Right lung (tissue), 10 donors: ENCODE measurements around the gene TEAD4. TPM values are rescaled to one million over a fixed set of nuclear protein-coding genes. Genes with fewer than 3 reads are reported as not detected.

ENCODE experiments used
- DNase-seq, 2 donors: peaks; one replicate each; pipeline ENCODE4 v3.0.0-alpha.2; 2013
- long read RNA-seq, 8 donors: transcript quantifications; one replicate each; lab custom pipeline, GENCODE V29; 2026
- polyA plus RNA-seq, 5 donors: library from polyadenylated mRNA; unstranded; fragments of 120-200 nt; gene quantifications; one replicate each; pipeline versions ENCODE4 v1.2.1 to v1.2.3, GENCODE V29; 2013; ENCODE audit warnings: inconsistent platforms in 1 of 5, low replicate concordance in 1 of 5; ENCODE audit not compliant: insufficient read length in 5 of 5, insufficient read depth in 1 of 5

Gene TEAD4
- 10 to 100 TPM; 11.6 to 15.6 (median 12.7) TPM for polyA plus RNA-seq
- long read RNA-seq, donor 1, partial matches to known transcripts, result 0 of 4 reads
- long read RNA-seq, donor 1, other reads (novel, unspliced or antisense), result 0 of 4 reads
- long read RNA-seq, donor 2, partial matches to known transcripts, result 0 of 1 reads
- long read RNA-seq, donor 2, other reads (novel, unspliced or antisense), result 0 of 1 reads
- long read RNA-seq, donor 3, result 0 reads
- long read RNA-seq, donor 4, partial matches to known transcripts, result 0 of 1 reads
- long read RNA-seq, donor 4, other reads (novel, unspliced or antisense), result 0 of 1 reads
- long read RNA-seq, donor 5, partial matches to known transcripts, result 0 of 1 reads
- long read RNA-seq, donor 5, other reads (novel, unspliced or antisense), result 0 of 1 reads
- long read RNA-seq, donor 6, partial matches to known transcripts, result 0 of 2 reads
- long read RNA-seq, donor 6, other reads (novel, unspliced or antisense), result 0 of 2 reads
- long read RNA-seq, donor 7, partial matches to known transcripts, result 0 of 3 reads
- long read RNA-seq, donor 7, other reads (novel, unspliced or antisense), result 0 of 3 reads
- long read RNA-seq, donor 8, partial matches to known transcripts, result 0 of 2 reads
- long read RNA-seq, donor 8, other reads (novel, unspliced or antisense), result 0 of 2 reads

GRCh38 chr12:2959192-2959504 lies at the start of gene TEAD4:
Gene TEAD4 (plus strand): TSS chr12:2959397.
- peak; percentile 48 to 60 for DNase-seq

GRCh38 chr12:2912216-2912575 lies 47.0 kb upstream of the TEAD4 start:
- no peak for DNase-seq

- no peak for DNase-seq
Measured at GRCh38 chr12:2919249-2919648, 39.9 kb upstream of the TEAD4 start.

GRCh38 chr12:2922329-2922728 lies 36.9 kb upstream of the TEAD4 start:
- DNase-seq, result no peak

GRCh38 chr12:2923057-2923456 lies 36.1 kb upstream of the TEAD4 start:
- DNase-seq, result no peak

GRCh38 chr12:2924019-2924418 lies 35.2 kb upstream of the TEAD4 start:
- no peak for DNase-seq

GRCh38 chr12:2925322-2925995 lies 33.7 kb upstream of the TEAD4 start:
- no peak for DNase-seq

- no peak for DNase-seq
Measured at GRCh38 chr12:2930865-2931264, 28.3 kb upstream of the TEAD4 start.

- DNase-seq, result no peak
Measured at GRCh38 chr12:2933586-2933985, 25.6 kb upstream of the TEAD4 start.

- no peak for DNase-seq
Measured at GRCh38 chr12:2934371-2934770, 24.8 kb upstream of the TEAD4 start.

- DNase-seq, result no peak
Measured at GRCh38 chr12:2936301-2936700, 22.9 kb upstream of the TEAD4 start.

GRCh38 chr12:2937500-2937899 lies 21.7 kb upstream of the TEAD4 start:
- no peak for DNase-seq

- DNase-seq, result no peak
Measured at GRCh38 chr12:2939191-2939590, 20.0 kb upstream of the TEAD4 start.

GRCh38 chr12:2940564-2940963 lies 18.6 kb upstream of the TEAD4 start:
- no peak for DNase-seq

- DNase-seq, result no peak
Measured at GRCh38 chr12:2941524-2941923, 17.7 kb upstream of the TEAD4 start.

- DNase-seq, result no peak
Measured at GRCh38 chr12:2944401-2945047, 14.7 kb upstream of the TEAD4 start.

GRCh38 chr12:2949411-2949810 lies 9.8 kb upstream of the TEAD4 start:
- DNase-seq, result no peak

GRCh38 chr12:2955888-2956287 lies 3.3 kb upstream of the TEAD4 start:
- no peak for DNase-seq

GRCh38 chr12:2957816-2958431 lies 1.3 kb upstream of the TEAD4 start:
- no peak for DNase-seq

GRCh38 chr12:2958432-2959191 lies 585 bp upstream of the TEAD4 start:
- DNase-seq, result no peak
